H1 (cell line): Measurements from ENCODE around the gene EFCAB8. TPM values are rescaled to one million over a fixed set of nuclear protein-coding genes. Genes with fewer than 3 reads are reported as not detected.

ENCODE experiments used
- CTCF ChIA-PET: fragments of 300-600 bp; sonication (Branson Sonifier 250); formaldehyde crosslinking; loops from one replicate; lab custom pipeline; 2021; ENCODE audit not compliant: partially characterized antibody; lab: Charles Lee
- POLR2A ChIA-PET: fragments of 300-600 bp; sonication (Branson Sonifier 250); formaldehyde crosslinking; loops from one replicate; lab custom pipeline; 2021; ENCODE audit warnings: inconsistent platforms; ENCODE audit not compliant: partially characterized antibody; lab: Charles Lee
- DNase-seq, 2 experiments: peaks; one replicate each; pipeline versions ENCODE4 v3.0.0 to v3.0.0-alpha.2; 2010 to 2022; ENCODE audit warnings: low spot score in 2 of 2, low read depth in 1 of 2, mixed read lengths in 1 of 2
- FAIRE-seq: peaks from 2 replicates; lab custom pipeline; 2011; peaks lifted over from hg19 to GRCh38; lab: Jason Lieb, UNC
- H2AFZ ChIP-seq: 2 replicates; pipeline ENCODE4 v1.8.1; 2012; ENCODE audit warnings: low read length, inconsistent platforms
- H2AK5ac ChIP-seq: 2 replicates; pipeline ENCODE4 v1.6.1; 2013; ENCODE audit warnings: low read depth, low read length
- H2BK120ac ChIP-seq: replicated peaks from 2 replicates; pipeline ENCODE3; 2013; ENCODE audit warnings: low read depth, low read length, inconsistent platforms
- H2BK12ac ChIP-seq: 2 replicates; pipeline ENCODE4 v1.6.1; 2013; ENCODE audit warnings: low read depth, low read length
- H2BK15ac ChIP-seq: 2 replicates; pipeline ENCODE4 v1.6.1; 2013; ENCODE audit warnings: low read length
- H2BK20ac ChIP-seq: 2 replicates; pipeline ENCODE4 v1.6.1; 2013; ENCODE audit warnings: low read length
- H2BK5ac ChIP-seq: 2 replicates; pipeline ENCODE4 v1.6.1; 2013; ENCODE audit warnings: low read depth, low read length
- H3K14ac ChIP-seq: 2 replicates; pipeline ENCODE4 v1.6.1; 2013; ENCODE audit warnings: inconsistent platforms; ENCODE audit not compliant: insufficient read length
- H3K18ac ChIP-seq: 2 replicates; pipeline ENCODE4 v1.6.1; 2013; ENCODE audit warnings: low read length; ENCODE audit errors: extremely low read depth
- H3K23ac ChIP-seq: 2 replicates; pipeline ENCODE4 v1.6.1; 2013; ENCODE audit warnings: inconsistent platforms; ENCODE audit not compliant: insufficient read length
- H3K23me2 ChIP-seq: 2 replicates; pipeline ENCODE4 v1.6.1; 2013; ENCODE audit warnings: low read depth, low read length
- H3K27ac ChIP-seq: 2 replicates; pipeline ENCODE4 v1.6.1; 2011; ENCODE audit warnings: low read depth, low read length, inconsistent platforms
- H3K27me3 ChIP-seq, 4 experiments: replicated peaks in 1 of 4; 1 replicate in 1 of 4; 2 replicates in 3 of 4; pipeline versions ENCODE4 v1.6.1 to v1.8.1; 2011 to 2013; ENCODE audit warnings: low read length in 3 of 4, mild to moderate bottlenecking in 3 of 4, inconsistent platforms in 2 of 4, mixed read lengths in 2 of 4, moderate library complexity in 1 of 4; ENCODE audit not compliant: control insufficient read depth in 3 of 4, insufficient read depth in 3 of 4; ENCODE audit errors: extremely low read depth in 1 of 4
- H3K36me3 ChIP-seq, 4 experiments: 2 replicates each; pipeline versions ENCODE4 v1.6.1 to v1.8.1; 2011 to 2013; ENCODE audit warnings: mild to moderate bottlenecking in 4 of 4, low read length in 3 of 4, moderate library complexity in 2 of 4, control low read depth in 1 of 4, inconsistent platforms in 1 of 4; ENCODE audit not compliant: insufficient read depth in 4 of 4, control insufficient read depth in 2 of 4
- H3K4ac ChIP-seq: replicated peaks from 2 replicates; pipeline ENCODE3; 2013; ENCODE audit warnings: low read length, low read depth, mixed read lengths, inconsistent platforms; ENCODE audit not compliant: insufficient read length
- H3K4me1 ChIP-seq, 4 experiments: replicated peaks in 1 of 4; 1 replicate in 1 of 4; 2 replicates in 3 of 4; pipeline versions ENCODE4 v1.6.1 to v1.8.1; 2011 to 2013; ENCODE audit warnings: low read length in 3 of 4, inconsistent platforms in 2 of 4, mixed read lengths in 1 of 4; ENCODE audit not compliant: insufficient read depth in 4 of 4, control insufficient read depth in 3 of 4
- H3K4me2 ChIP-seq, 2 experiments: 2 replicates each; pipeline versions ENCODE4 v1.6.1 to v1.8.1; 2011 to 2013; ENCODE audit warnings: low read depth in 2 of 2, low read length in 2 of 2, control low read depth in 1 of 2, inconsistent platforms in 1 of 2, mild to moderate bottlenecking in 1 of 2; ENCODE audit not compliant: insufficient read depth in 1 of 2
- H3K4me3 ChIP-seq, 4 experiments: fragments of 200-600, 300-600 bp in 1 of 4; sonication (generic), shearing (Covaris generic), sonication (Bioruptor Twin) in 1 of 4; 2 replicates each; pipeline versions ENCODE4 v1.5.1 to v1.8.1; 2011 to 2016; ENCODE audit warnings: low read length in 4 of 4, low read depth in 3 of 4, control low read depth in 2 of 4, inconsistent platforms in 2 of 4, mild to moderate bottlenecking in 2 of 4, mixed read lengths in 1 of 4, moderate library complexity in 1 of 4; ENCODE audit not compliant: insufficient read depth in 2 of 4; ENCODE audit errors: extremely low read depth in 1 of 4
- H3K56ac ChIP-seq: replicated peaks from 2 replicates; pipeline ENCODE3; 2013; ENCODE audit warnings: low read depth, mild to moderate bottlenecking, mixed read lengths, low read length, inconsistent platforms; ENCODE audit not compliant: insufficient read length
- H3K79me1 ChIP-seq: 2 replicates; pipeline ENCODE4 v1.6.1; 2013; ENCODE audit warnings: low read depth, low read length, control low read depth
- H3K79me2 ChIP-seq, 2 experiments: 2 replicates each; pipeline versions ENCODE4 v1.6.1 to v1.8.1; 2012 to 2013; ENCODE audit warnings: low read length in 2 of 2, mild to moderate bottlenecking in 2 of 2, inconsistent platforms in 1 of 2; ENCODE audit not compliant: insufficient read depth in 2 of 2, control insufficient read depth in 1 of 2
- H3K9ac ChIP-seq, 4 experiments: replicated peaks in 1 of 4; 1 replicate in 1 of 4; 2 replicates in 3 of 4; pipeline versions ENCODE4 v1.6.1 to v1.8.1; 2011 to 2013; ENCODE audit warnings: low read depth in 3 of 4, low read length in 3 of 4, control low read depth in 2 of 4, mild to moderate bottlenecking in 2 of 4, moderate library complexity in 2 of 4, inconsistent platforms in 1 of 4; ENCODE audit errors: extremely low read depth in 1 of 4
- H3K9me3 ChIP-seq, 2 experiments: 2 replicates each; pipeline versions ENCODE4 v1.6.1 to v1.8.1; 2012 to 2013; ENCODE audit warnings: mild to moderate bottlenecking in 2 of 2, moderate library complexity in 2 of 2, control low read depth in 1 of 2, inconsistent platforms in 1 of 2, low read depth in 1 of 2, low read length in 1 of 2, mixed read lengths in 1 of 2; ENCODE audit not compliant: insufficient read depth in 2 of 2
- H4K20me1 ChIP-seq, 2 experiments: replicated peaks in 1 of 2; 2 replicates each; pipeline versions ENCODE3 to v1.8.1; 2011 to 2013; ENCODE audit warnings: inconsistent platforms in 2 of 2, low read length in 2 of 2, mild to moderate bottlenecking in 1 of 2; ENCODE audit not compliant: insufficient read depth in 2 of 2, control insufficient read depth in 1 of 2
- H4K5ac ChIP-seq: 2 replicates; pipeline ENCODE4 v1.6.1; 2013; ENCODE audit warnings: low read length, low read depth, mixed read lengths, inconsistent platforms; ENCODE audit not compliant: insufficient read length
- H4K8ac ChIP-seq: 2 replicates; pipeline ENCODE4 v1.8.0; 2013; ENCODE audit warnings: mild to moderate bottlenecking, moderate library complexity, low read length, inconsistent platforms; ENCODE audit not compliant: insufficient read depth; ENCODE audit errors: extremely low read depth
- H4K91ac ChIP-seq: replicated peaks from 2 replicates; pipeline ENCODE3; 2013; ENCODE audit warnings: low read length, mixed read lengths, inconsistent platforms; ENCODE audit not compliant: insufficient read length
- FOSL1 ChIP-seq: IDR thresholded peaks from 2 replicates; pipeline ENCODE4 v1.6.1; 2011; ENCODE audit warnings: mild to moderate bottlenecking, low read depth, low read length, moderate library complexity; ENCODE audit not compliant: insufficient read depth
- POLR2AphosphoS5 ChIP-seq: IDR thresholded peaks from 2 replicates; pipeline ENCODE4 v1.6.1; 2011; ENCODE audit warnings: low read depth, low read length
- WGBS, 2 experiments: shearing (Covaris generic) in 1 of 2; methylation state at CpG; one replicate each; pipeline versions ENCODE4 v1.1.6 to v1.1.7; 2013 to 2015; ENCODE audit warnings: low lambda C conversion rate in 2 of 2, mixed read lengths in 2 of 2, inconsistent platforms in 1 of 2, low coverage in 1 of 2, missing lambda C conversion rate in 1 of 2; ENCODE audit not compliant: insufficient replicate concordance in 2 of 2, insufficient coverage in 1 of 2, insufficient read length in 1 of 2; ENCODE audit errors: extremely low coverage in 1 of 2, missing lambda C conversion rate in 1 of 2; 5-methylcytosine and 5-hydroxymethylcytosine counted together
- polyA plus RNA-seq, 7 experiments: library from polyadenylated mRNA; depleted of rRNA in 3 of 7; stranded (reverse) in 5 of 7; unstranded in 2 of 7; fragments of >200 nt in 5 of 7; fragments of 200-250 nt in 2 of 7; gene quantifications; 1 replicate in 5 of 7; 2 replicates in 1 of 7; 4 replicates in 1 of 7; pipeline versions ENCODE4 v1.2.1 to v1.2.3, GENCODE V29; 2011 to 2013; ENCODE audit warnings: missing spikeins in 2 of 7, mixed read lengths in 2 of 7
- total RNA-seq: library from RNA; stranded (reverse); fragmentation: NEBNext Ultra II Directional; extraction: Animal tissue kit (Norgen Biotek cat#: 25700); gene quantifications from 2 replicates; pipeline ENCODE4 v1.2.1, GENCODE V29; 2021

The EFCAB8 gene
- total and polyA plus RNA-seq, 2 of the 8 experiments (the other 6 are each of a cell fraction or from before 2014, with no cell fraction given), result 0.06 to 0.20 TPM

DNA sequence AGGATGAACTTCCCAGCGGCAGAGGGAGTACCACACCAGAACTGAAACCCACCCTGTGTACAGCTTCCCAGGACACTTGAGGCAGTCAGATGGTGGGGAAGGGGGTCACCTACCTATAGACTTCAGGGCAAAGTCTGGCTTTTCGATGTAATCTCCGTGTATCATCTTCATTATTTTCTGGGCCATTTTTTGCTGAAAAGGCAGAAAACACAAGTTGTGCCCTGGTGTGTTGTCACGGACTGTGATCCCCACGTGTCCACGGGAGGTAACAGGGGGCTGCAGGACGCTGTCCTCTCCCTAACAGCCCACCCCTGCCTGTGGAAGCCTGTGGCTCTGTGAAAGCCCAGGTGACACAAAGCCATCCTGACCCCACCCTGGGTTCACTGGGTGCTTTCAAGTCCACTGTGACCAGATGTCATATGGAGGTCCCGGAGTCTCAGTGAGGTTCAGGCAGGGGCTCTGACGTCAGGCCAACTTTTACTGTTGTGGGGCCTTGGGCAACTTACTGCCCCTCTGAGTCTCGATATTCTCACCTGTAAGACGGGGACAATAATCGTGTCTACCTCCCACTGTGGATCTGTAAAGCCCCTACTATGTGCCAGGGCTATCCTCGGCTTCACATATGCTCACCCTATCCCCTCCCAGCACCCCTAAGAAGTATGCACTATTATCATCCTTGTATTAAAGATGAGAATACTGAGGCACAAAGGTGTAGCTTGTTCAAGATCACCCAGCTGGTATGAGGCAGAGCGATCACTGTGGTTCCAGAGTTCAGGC, 131.0 kb downstream of the EFCAB8 start:
- Histone ChIP-seq H3K18ac (no peak overlapping the region), H2BK5ac (no peak overlapping the region), H4K8ac (no peak overlapping the region), H2BK12ac (no peak overlapping the region), H3K4me2 (no peak overlapping the region), H3K4me3 (no peak overlapping the region), H2BK15ac (no peak overlapping the region), H2BK120ac (no peak overlapping the region), H3K36me3 (no peaks in the 10 kb centered on the region), H2AFZ (no peak overlapping the region), H3K23me2 (no peaks in the 10 kb centered on the region), H2AK5ac (no peak overlapping the region), H2BK20ac (no peak overlapping the region), H4K91ac (no peak overlapping the region), H4K20me1 (no peaks in the 10 kb centered on the region), H3K4ac (no peak overlapping the region), H3K27ac (no peak overlapping the region), H3K9ac (no peak overlapping the region), H3K79me1 (no peaks in the 10 kb centered on the region), H4K5ac (no peak overlapping the region), H3K9me3 (no peaks in the 10 kb centered on the region), H3K56ac (no peak overlapping the region), H3K27me3 (no peaks in the 10 kb centered on the region), H3K23ac (no peak overlapping the region), H3K14ac (no peak overlapping the region), H3K4me1 (no peaks in the 10 kb centered on the region; a peak in 1 of 7 replicates), H3K79me2 (no peaks in the 10 kb centered on the region)
- DNase-seq (no peak), FAIRE-seq (no peak)
- WGBS, 2 experiments, result 88% methylated on average over 14 of the region's 14 CpGs; no CpG with 5 or more reads in 1 of the 2 experiments
- CTCF ChIA-PET, result interaction anchor here (0.6 to 5.1 kb wide), 6 partner anchors 8 to 107 kb away, joined by 3 to 23 read pairs (median 5); partner anchors contain the start of gene SUN5
- POLR2A ChIA-PET, result no interaction called here
- TF ChIP-seq FOSL1 (no peak), POLR2AphosphoS5 (no peak)
